GM19025 (cell line): ENCODE measurements around the gene FGG.
A peak's percentile ranks its signal among the peaks of the same experiment; 100 is the strongest.

ENCODE experiments used
- ATAC-seq: cut with Tn5 transposase; IDR thresholded peaks from one replicate; pipeline ENCODE4 v1.9.1; 2021; ENCODE audit warnings: mild to moderate bottlenecking, low read depth, moderate library complexity; ENCODE audit not compliant: unreplicated experiment

FGG gene

GRCh38 chr4:154612472-154613414 is at the start of gene FGG:
FGG (minus strand) TSS chr4:154612656; CDS start chr4:154612609, 47 bp downstream.
- no peak for ATAC-seq

GRCh38 chr4:154660052-154660451 is 47.6 kb upstream of the FGG start:
- ATAC-seq: no peak

- ATAC-seq: no peak
Measured at GRCh38 chr4:154658680-154659405, 46.4 kb upstream of the FGG start.

GRCh38 chr4:154643493-154643892 is 31.0 kb upstream of the FGG start:
- ATAC-seq: no peak

- ATAC-seq: no peak
Measured at GRCh38 chr4:154642373-154643009, 30.0 kb upstream of the FGG start.

- no peak for ATAC-seq
Measured at GRCh38 chr4:154640999-154641398, 28.5 kb upstream of the FGG start.

- ATAC-seq: no peak
Measured at GRCh38 chr4:154634058-154634457, 21.6 kb upstream of the FGG start.

GRCh38 chr4:154631828-154632227 is 19.4 kb upstream of the FGG start:
- no peak for ATAC-seq

GRCh38 chr4:154630324-154630723 is 17.9 kb upstream of the FGG start:
- ATAC-seq: no peak

GRCh38 chr4:154626793-154627484 is 14.5 kb upstream of the FGG start:
- peak; percentile 96 for ATAC-seq

- ATAC-seq: no peak
Measured at GRCh38 chr4:154625971-154626370, 13.5 kb upstream of the FGG start.

GRCh38 chr4:154623995-154624394 is 11.5 kb upstream of the FGG start:
- ATAC-seq: no peak

GRCh38 chr4:154623436-154623835 is 11.0 kb upstream of the FGG start:
- no peak for ATAC-seq

GRCh38 chr4:154622598-154622997 is 10.1 kb upstream of the FGG start:
- ATAC-seq: peak; percentile 32

- no peak for ATAC-seq
Measured at GRCh38 chr4:154620111-154620510, 7.7 kb upstream of the FGG start.

GRCh38 chr4:154618708-154619315 is 6.4 kb upstream of the FGG start:
- ATAC-seq: no peak

GRCh38 chr4:154617820-154618317 is 5.4 kb upstream of the FGG start:
- ATAC-seq: no peak

GRCh38 chr4:154616731-154617130 is 4.3 kb upstream of the FGG start:
- ATAC-seq: peak; percentile 90

- ATAC-seq: peak; percentile 3
Measured at GRCh38 chr4:154616287-154616686, 3.8 kb upstream of the FGG start.

- ATAC-seq: no peak
Measured at GRCh38 chr4:154615211-154615610, 2.8 kb upstream of the FGG start.
